ENCODE measurements around the gene ABLIM3. TPM values are rescaled to one million over a fixed set of nuclear protein-coding genes. Genes with fewer than 3 reads are reported as not detected.
A peak's percentile ranks its signal among the peaks of the same experiment; 100 is the strongest.

The ABLIM3 gene
- total and polyA plus RNA-seq, 12 donors: 1.6 to 27.6 (median 12.9) TPM

DNA sequence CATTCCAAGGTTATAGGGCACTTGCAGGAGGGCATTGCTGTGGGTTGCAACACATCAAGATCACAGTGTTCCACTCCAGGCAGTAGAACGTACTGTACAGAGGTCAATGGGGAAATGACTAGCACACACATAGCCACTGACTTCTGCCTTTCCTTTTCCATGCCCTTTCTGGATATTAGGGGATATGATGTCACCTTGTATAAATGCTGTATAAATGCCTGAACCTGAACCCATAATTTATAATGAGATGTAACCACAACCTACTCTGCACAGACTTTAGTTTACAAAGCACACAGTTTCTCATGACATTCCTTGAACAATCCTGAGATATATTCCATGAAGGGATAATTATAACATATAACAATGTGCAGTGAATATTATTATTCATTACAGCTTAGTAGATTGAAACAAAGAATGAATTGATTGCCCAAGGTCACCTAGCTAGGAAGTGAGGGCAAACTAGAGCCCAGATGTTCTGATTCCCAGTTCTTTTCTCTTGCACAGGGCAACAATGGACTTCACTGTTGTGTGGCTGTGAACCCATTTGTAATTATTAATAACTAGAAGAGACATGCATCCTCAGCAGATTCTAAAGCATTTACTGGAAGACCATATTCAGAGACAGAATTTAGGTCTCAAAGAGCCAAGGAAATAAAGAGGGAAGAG is 5.6 kb upstream of the ABLIM3 start:
- peak overlapping the region in 1 of 5 donors; percentile 42 for H3K27ac ChIP-seq
- H3K9me3 ChIP-seq (replicated peaks in 1 of 3): no peaks in the 10 kb centered on the region
- peaks cover 0 to 14% of the 10 kb centered on the region in 2 donors for H3K4me1 ChIP-seq (replicated peaks in 1 of 2)

DNA sequence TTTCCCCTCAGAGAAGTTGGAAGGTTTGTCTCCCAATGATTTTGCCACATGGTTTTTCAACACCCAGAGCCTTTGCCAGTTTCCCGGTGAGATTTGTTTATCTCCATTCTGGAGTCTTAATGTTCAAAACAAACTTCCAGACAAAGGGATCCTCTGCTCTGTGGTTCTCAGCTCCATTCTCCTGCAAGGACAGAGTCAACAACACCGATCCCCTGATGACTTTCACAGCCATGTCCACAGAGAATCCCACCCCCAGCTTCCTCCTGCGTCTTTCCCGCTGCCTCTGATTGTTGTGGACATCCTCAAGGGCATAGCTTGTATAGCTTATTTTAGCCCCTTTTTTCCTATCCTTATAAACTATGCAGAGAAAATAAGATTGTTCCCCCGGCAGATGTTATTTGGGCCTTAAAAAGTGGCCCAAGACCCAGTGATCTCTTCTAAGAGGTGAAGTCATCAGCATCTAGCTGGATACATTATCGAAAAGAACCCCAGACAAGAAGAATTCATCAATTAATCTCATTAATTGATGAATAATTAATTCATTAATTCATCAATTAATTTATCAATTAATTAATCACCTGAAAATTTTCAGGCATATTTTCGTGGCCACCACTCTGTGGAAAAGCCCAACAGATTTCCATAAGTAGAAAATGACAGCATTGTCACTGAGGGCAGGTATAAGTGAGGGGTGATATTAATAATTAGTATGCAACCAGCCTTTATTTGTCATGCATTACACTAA is 2.9 kb upstream of the ABLIM3 start:
- 83 to 90% (median 88%) methylated on average over 7 of the region's 7 CpGs for WGBS, 4 donors
- no peak overlapping the region for H3K27ac ChIP-seq
- peaks cover 8 to 27% of the 10 kb centered on the region in 2 donors for H3K4me1 ChIP-seq (replicated peaks in 1 of 2)
- intact Hi-C loops (cut with DNase I): loop anchor here in 1 of 2 donors (10.0 kb wide), 1 partner anchor 426 kb away; no protein-coding TSS in a partner anchor
- TF ChIP-seq, protein P1, sequence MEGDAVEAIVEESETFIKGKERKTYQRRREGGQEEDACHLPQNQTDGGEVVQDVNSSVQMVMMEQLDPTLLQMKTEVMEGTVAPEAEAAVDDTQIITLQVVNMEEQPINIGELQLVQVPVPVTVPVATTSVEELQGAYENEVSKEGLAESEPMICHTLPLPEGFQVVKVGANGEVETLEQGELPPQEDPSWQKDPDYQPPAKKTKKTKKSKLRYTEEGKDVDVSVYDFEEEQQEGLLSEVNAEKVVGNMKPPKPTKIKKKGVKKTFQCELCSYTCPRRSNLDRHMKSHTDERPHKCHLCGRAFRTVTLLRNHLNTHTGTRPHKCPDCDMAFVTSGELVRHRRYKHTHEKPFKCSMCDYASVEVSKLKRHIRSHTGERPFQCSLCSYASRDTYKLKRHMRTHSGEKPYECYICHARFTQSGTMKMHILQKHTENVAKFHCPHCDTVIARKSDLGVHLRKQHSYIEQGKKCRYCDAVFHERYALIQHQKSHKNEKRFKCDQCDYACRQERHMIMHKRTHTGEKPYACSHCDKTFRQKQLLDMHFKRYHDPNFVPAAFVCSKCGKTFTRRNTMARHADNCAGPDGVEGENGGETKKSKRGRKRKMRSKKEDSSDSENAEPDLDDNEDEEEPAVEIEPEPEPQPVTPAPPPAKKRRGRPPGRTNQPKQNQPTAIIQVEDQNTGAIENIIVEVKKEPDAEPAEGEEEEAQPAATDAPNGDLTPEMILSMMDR (IDR thresholded peaks at IDR 0.05): no peak
- no peak for TF ChIP-seq POLR2A (IDR thresholded peaks at IDR 0.05)
- no peak overlapping the region for H3K4me3 ChIP-seq
- no peak for DNase-seq
- H3K36me3 ChIP-seq (replicated peaks in 1 of 2): no peaks in the 10 kb centered on the region
- no peaks in the 10 kb centered on the region for H3K9me3 ChIP-seq (replicated peaks in 1 of 3)
- H3K27me3 ChIP-seq: no peaks in the 10 kb centered on the region

More for the DNA sequence above, 5.6 kb upstream of the ABLIM3 start:
- Histone ChIP-seq H3K4me3 (no peak overlapping the region), H3K36me3 (replicated peaks in 1 of 2) (no peaks in the 10 kb centered on the region), H3K27me3 (no peaks in the 10 kb centered on the region)
- TF ChIP-seq, protein P1 (IDR thresholded peaks at IDR 0.05): no peak
- DNase-seq: peak in 1 of 7 donors; percentile 11
- intact Hi-C loops (cut with DNase I): loop anchor here in 1 of 2 donors (10.0 kb wide), 1 partner anchor 429 kb away; no protein-coding TSS in a partner anchor
- 50 to 66% (median 54%) methylated on average over 1 of the region's 1 CpG for WGBS, 4 donors

GRCh38 chr5:149140197-149141002 is 893 bp upstream of the ABLIM3 start:
- no peaks in the 10 kb centered on the region for H3K9me3 ChIP-seq (replicated peaks in 1 of 3)
- no peaks in the 10 kb centered on the region for H3K36me3 ChIP-seq (replicated peaks in 1 of 2)
- peaks cover 20 to 27% of the 10 kb centered on the region in 2 donors for H3K4me1 ChIP-seq (replicated peaks in 1 of 2)
- intact Hi-C loops (cut with DNase I): loop anchor here (5.0 kb wide), 1 partner anchor 92 kb away; no protein-coding TSS in a partner anchor
- no peak overlapping the region for H3K4me3 ChIP-seq
- no peaks in the 10 kb centered on the region for H3K27me3 ChIP-seq
- H3K27ac ChIP-seq: no peak overlapping the region
- TF ChIP-seq, protein P1 (IDR thresholded peaks at IDR 0.05): no peak
- TF ChIP-seq POLR2A (IDR thresholded peaks at IDR 0.05): no peak
- 77 to 84% (median 82%) methylated on average over 11 of the region's 11 CpGs for WGBS, 4 donors
- DNase-seq: no peak

Data from adrenal gland (tissue), 12 donors.